HCT116 (cell line): Measurements from ENCODE around the gene CDH4.

Experiments
- CTCF ChIP-seq, 3 experiments: fragments of 200-600 bp in 1 of 3; sonication (generic) in 1 of 3; IDR thresholded peaks in 2 of 3; conservative IDR thresholded peaks in 1 of 3; 2 replicates each; pipeline ENCODE4 v1.5.1; 2012 to 2017; ENCODE audit warnings: low read depth in 2 of 3, low read length in 2 of 3, antibody characterized with exemption in 1 of 3, borderline replicate concordance in 1 of 3, control low read depth in 1 of 3, mild to moderate bottlenecking in 1 of 3, mixed read lengths in 1 of 3, mixed run types in 1 of 3, moderate library complexity in 1 of 3; ENCODE audit not compliant: insufficient read depth in 1 of 3
- EZH2phosphoT487 ChIP-seq: fragments of 200-600 bp; IDR thresholded peaks from 2 replicates; pipeline ENCODE4 v1.6.1; 2018; ENCODE audit warnings: antibody characterized with exemption, borderline replicate concordance
- MAX ChIP-seq: IDR thresholded peaks from 2 replicates; pipeline ENCODE4 v1.6.1; 2012
- POLR2A ChIP-seq: IDR thresholded peaks from 2 replicates; pipeline ENCODE4 v1.7.0; 2011; ENCODE audit warnings: borderline replicate concordance; ENCODE audit not compliant: insufficient read depth, insufficient read length; ENCODE audit errors: extremely low read depth
- POLR2AphosphoS5 ChIP-seq: IDR thresholded peaks from 2 replicates; pipeline ENCODE4 v1.6.1; 2011; ENCODE audit warnings: mild to moderate bottlenecking, low read depth, low read length, moderate library complexity
- REST ChIP-seq: IDR thresholded peaks from 2 replicates; pipeline ENCODE4 v1.6.1; 2012; ENCODE audit warnings: low read depth
- SIN3A ChIP-seq: IDR thresholded peaks from 2 replicates; pipeline ENCODE4 v1.6.1; 2012; ENCODE audit warnings: low read depth
- SP1 ChIP-seq: IDR thresholded peaks from 2 replicates; pipeline ENCODE4 v1.6.1; 2012; ENCODE audit warnings: low read depth
- TCF7L2 ChIP-seq: IDR thresholded peaks from 2 replicates; pipeline ENCODE4 v1.7.0; 2011; ENCODE audit warnings: borderline replicate concordance, inconsistent platforms; ENCODE audit not compliant: insufficient read depth, insufficient read length; ENCODE audit errors: extremely low read depth
- ZNF274 ChIP-seq: fragments of 200-500 bp; sonication (Bioruptor generic); IDR thresholded peaks from 2 replicates; pipeline ENCODE4 v1.6.1; 2014; ENCODE audit warnings: mild to moderate bottlenecking, low read depth, low read length, inconsistent platforms

- no peak for TF ChIP-seq CTCF (IDR thresholded peaks at IDR 0.05 in 2 of 3, conservative IDR thresholded peaks at IDR 0.05 in 1 of 3; ENCODE audit: borderline replicate concordance in 1 of 3, insufficient read depth in 1 of 3, low read depth in 2 of 3, low read length in 2 of 3)
- no peak for TF ChIP-seq POLR2A
- no peak for TF ChIP-seq POLR2AphosphoS5
- no peak for TF ChIP-seq MAX
- TF ChIP-seq SP1 = no peak
- TF ChIP-seq SIN3A = no peak
- TF ChIP-seq TCF7L2 = no peak
- no peak for TF ChIP-seq ZNF274
- TF ChIP-seq REST = no peak
- no peak for TF ChIP-seq EZH2phosphoT487
Observed at GRCh38 chr20:61486198-61486597, 234.1 kb downstream of the CDH4 start.
